ENCODE measurements around the gene CHD3.

Gene CHD3

DNA sequence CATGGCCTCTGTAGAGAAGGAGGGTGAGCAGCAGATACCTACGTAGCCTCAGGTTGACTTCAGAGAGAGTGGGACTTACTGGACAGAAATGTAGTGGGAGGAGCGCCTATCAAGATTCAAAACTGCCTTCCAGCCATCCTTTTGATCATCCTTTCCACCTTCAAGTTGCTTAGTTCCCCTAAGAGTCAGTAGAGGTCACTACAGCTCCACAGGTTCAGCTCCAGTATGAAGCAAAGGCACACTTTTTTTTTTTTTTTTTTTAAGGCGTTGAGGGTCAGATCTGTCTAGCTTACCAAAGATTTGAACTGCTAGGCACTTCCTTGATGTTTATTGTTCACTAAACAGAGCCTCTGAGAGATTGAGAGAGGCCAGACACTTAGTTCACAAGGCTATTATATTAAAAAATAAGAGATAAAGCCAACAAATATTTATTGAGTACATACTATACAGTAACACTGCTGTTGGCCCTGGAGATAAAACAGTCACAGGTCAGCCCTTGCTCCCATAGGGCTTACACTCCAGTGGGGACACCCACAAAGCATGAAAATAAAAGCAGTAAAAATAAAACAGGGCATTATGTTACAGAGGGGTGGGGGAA lies 24.4 kb downstream of the CHD3 start:
- no peak overlapping the region for H3K4me3 ChIP-seq (ENCODE audit: control insufficient read depth, low read depth, low read length)
- TF ChIP-seq, protein P1, sequence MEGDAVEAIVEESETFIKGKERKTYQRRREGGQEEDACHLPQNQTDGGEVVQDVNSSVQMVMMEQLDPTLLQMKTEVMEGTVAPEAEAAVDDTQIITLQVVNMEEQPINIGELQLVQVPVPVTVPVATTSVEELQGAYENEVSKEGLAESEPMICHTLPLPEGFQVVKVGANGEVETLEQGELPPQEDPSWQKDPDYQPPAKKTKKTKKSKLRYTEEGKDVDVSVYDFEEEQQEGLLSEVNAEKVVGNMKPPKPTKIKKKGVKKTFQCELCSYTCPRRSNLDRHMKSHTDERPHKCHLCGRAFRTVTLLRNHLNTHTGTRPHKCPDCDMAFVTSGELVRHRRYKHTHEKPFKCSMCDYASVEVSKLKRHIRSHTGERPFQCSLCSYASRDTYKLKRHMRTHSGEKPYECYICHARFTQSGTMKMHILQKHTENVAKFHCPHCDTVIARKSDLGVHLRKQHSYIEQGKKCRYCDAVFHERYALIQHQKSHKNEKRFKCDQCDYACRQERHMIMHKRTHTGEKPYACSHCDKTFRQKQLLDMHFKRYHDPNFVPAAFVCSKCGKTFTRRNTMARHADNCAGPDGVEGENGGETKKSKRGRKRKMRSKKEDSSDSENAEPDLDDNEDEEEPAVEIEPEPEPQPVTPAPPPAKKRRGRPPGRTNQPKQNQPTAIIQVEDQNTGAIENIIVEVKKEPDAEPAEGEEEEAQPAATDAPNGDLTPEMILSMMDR (conservative IDR thresholded peaks at IDR 0.05; ENCODE audit: control insufficient read depth, insufficient read depth, low read depth, low read length) = peak; percentile 91
- DNase-seq (ENCODE audit: low read depth) = peak; percentile 86

DNA sequence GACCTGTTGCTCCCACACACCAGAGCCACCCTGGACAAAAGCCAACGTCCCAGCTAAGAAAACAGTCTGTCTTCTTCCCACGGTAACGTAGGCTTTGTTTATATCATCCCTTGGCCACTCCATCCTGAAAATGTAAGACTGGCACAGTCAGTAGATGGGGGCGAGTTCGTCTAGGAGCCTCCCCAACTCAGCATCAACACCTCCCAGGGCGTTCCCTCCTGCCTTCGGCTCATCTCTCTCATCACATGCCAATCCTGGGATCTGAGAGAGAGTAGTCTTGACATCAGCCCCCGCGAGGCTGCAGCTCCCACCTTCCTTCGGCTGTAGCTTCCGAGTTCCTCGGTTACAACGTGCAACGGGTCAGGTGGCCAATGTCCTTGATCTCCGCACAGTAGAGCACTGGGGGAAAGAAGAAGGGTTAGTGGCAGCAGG lies 26.6 kb downstream of the CHD3 start:
- TF ChIP-seq, protein P1 (conservative IDR thresholded peaks at IDR 0.05; ENCODE audit: control insufficient read depth, insufficient read depth, low read depth, low read length) = no peak
- peak overlapping the region; percentile 61 for H3K4me3 ChIP-seq (ENCODE audit: control insufficient read depth, low read depth, low read length)
- peak; percentile 78 for DNase-seq (ENCODE audit: low read depth)

DNA sequence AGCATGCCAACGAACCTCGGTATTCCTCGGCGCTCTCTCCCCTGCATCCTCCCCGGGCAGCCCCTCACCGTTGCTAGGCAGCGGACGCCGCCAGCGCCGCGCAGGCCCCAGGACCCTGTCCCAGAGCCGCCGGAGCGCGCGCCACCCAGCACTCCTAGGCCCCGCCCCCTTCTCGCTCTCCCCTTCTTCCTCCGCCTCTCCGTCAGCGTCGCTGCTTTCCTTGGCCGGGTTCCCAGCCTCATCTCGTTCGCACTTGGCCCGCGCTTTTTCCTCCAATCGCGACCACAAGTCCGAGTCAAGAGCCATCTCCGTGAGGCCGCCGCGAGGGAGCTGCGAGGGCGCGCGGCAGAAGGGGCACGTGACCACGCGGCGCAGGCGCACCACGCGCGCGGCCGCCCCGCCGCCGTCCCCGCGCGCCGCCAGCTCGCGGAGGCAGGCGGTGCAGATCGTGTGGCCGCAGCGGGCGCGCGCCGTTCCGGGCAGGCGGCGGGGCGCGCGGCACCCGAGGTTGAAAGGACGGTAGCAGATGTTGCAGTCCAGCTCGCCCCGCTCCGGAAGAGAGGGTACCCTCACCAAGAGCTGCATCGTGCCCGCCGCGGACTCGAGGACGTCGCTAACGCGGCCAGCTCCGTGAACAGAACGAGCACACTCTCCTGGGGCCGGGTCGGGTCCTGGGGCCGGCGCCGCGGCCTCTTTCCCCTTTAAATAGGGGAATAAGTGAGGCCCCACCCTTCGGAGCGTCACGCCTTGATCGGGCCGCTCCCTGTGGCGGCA lies 27.2 kb downstream of the CHD3 start, which contains the start of gene RNF227:
RNF227 (minus strand) TSS at position 679 of the 774 bp plus-strand sequence; CDS start at position 585, 94 bp downstream.
- DNase-seq (ENCODE audit: low read depth) = peak; percentile 96
- TF ChIP-seq, protein P1 (conservative IDR thresholded peaks at IDR 0.05; ENCODE audit: control insufficient read depth, insufficient read depth, low read depth, low read length) = no peak

DNA sequence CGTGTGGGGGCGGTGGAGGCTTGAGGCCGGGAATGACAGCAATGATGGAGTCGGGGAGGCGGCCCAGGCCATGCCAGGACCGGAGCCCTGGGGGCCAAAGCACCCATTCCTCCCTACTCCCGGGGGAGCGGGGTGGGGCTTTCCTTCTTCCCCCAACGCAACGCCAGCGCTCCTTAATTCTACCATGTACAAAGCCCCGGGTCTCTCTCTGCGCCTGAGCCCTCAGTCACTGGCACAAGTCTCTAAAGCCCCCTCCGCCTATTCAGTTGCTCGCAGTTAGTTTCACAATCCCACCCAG lies 27.7 kb downstream of the CHD3 start:
- TF ChIP-seq, protein P1 (conservative IDR thresholded peaks at IDR 0.05; ENCODE audit: control insufficient read depth, insufficient read depth, low read depth, low read length) = no peak
- DNase-seq (ENCODE audit: low read depth) = no peak
- peak overlapping the region; percentile 42 for H3K4me3 ChIP-seq (ENCODE audit: control insufficient read depth, low read depth, low read length)

More for the DNA sequence above, 27.2 kb downstream of the CHD3 start, which contains the start of gene RNF227:
- H3K4me3 ChIP-seq (ENCODE audit: control insufficient read depth, low read depth, low read length) = peak within 1 kb of the TSS; percentile 61

DNA sequence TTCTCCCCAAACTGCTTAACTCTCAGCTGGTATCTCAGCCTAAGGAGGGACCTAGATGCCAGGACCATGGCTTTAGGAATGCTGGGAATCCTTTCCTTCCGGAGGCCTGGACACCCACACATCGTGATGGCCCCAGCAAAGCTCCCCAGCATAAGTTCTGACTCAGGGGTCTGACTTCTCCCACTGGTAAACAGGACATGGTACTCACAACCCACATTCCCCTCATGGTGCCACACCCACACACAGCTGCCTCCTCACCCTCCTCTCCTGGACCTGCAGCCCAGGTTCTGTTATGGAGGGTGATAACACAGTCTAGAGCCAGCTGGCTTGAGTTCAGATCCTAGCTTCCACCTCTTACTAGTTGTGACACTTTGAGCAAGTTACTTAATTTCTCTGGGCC lies 28.2 kb downstream of the CHD3 start:
- TF ChIP-seq, protein P1 (conservative IDR thresholded peaks at IDR 0.05; ENCODE audit: control insufficient read depth, insufficient read depth, low read depth, low read length) = no peak
- DNase-seq (ENCODE audit: low read depth) = peak; percentile 58
- H3K4me3 ChIP-seq (ENCODE audit: control insufficient read depth, low read depth, low read length) = no peak overlapping the region

DNA sequence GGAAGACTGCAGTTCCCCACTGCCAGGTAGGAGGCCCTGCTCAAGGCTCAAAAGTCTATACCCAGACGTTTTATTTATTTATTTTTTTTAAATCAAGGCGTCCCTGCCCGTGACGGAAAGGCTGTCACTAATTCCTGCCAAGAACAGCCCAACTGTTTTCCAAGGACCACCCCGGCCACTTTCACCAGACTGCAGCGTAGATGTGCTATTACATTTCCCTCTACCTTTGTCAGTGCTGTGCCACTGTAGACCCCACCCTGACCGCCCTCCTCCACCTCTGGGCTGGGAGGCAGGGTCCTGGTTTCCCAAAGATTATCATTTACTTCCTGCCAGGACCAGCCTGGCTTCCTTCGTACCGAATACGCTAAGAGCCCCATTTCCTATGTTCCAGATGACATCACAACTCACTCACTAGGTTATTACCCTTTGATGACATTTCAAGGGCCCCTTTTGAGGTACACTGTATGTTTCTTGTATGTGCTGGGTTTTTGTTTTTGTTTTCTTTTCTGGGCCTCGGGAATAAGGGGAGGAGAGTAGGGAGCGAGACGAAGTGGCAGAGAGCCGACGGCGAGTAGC lies 33.8 kb downstream of the CHD3 start:
- TF ChIP-seq, protein P1 (conservative IDR thresholded peaks at IDR 0.05; ENCODE audit: control insufficient read depth, insufficient read depth, low read depth, low read length) = no peak
- DNase-seq (ENCODE audit: low read depth) = peak; percentile 15
- H3K4me3 ChIP-seq (ENCODE audit: control insufficient read depth, low read depth, low read length) = peak overlapping the region; percentile 47
